Stimulated activated CD8-positive, alpha-beta memory T cell treated with anti-CD3 and anti-CD28 coated beads, Interleukin-12 subunit alpha, Interleukin-12 subunit beta, amount 100 ng/mL, for 4 hours (primary cell): ENCODE results near the gene GRID2.

Experiments
- DNase-seq: peaks from one replicate; pipeline ENCODE4 v3.0.0-alpha.2; 2020; ENCODE audit warnings: low read depth

The GRID2 gene

GRCh38 chr4:93414041-93414550, 1110.3 kb downstream of the GRID2 start:
- no peak for DNase-seq

- no peak for DNase-seq
Observed at GRCh38 chr4:93416344-93417128, 1112.8 kb downstream of the GRID2 start.

GRCh38 chr4:93431371-93431770, 1127.6 kb downstream of the GRID2 start:
- no peak for DNase-seq

GRCh38 chr4:93433840-93434239, 1130.1 kb downstream of the GRID2 start:
- no peak for DNase-seq

GRCh38 chr4:93436000-93436626, 1132.3 kb downstream of the GRID2 start:
- no peak for DNase-seq

- DNase-seq: no peak
Observed at GRCh38 chr4:93437991-93438390, 1134.2 kb downstream of the GRID2 start.

- no peak for DNase-seq
Observed at GRCh38 chr4:93444860-93445259, 1141.1 kb downstream of the GRID2 start.

- no peak for DNase-seq
Observed at GRCh38 chr4:93446038-93446437, 1142.3 kb downstream of the GRID2 start.

- DNase-seq: no peak
Observed at GRCh38 chr4:93448691-93449293, 1145.0 kb downstream of the GRID2 start.

- no peak for DNase-seq
Observed at GRCh38 chr4:93451954-93452353, 1148.2 kb downstream of the GRID2 start.

GRCh38 chr4:93461541-93461940, 1157.8 kb downstream of the GRID2 start:
- no peak for DNase-seq

- no peak for DNase-seq
Observed at GRCh38 chr4:93466446-93466845, 1162.7 kb downstream of the GRID2 start.

- no peak for DNase-seq
Observed at GRCh38 chr4:93467484-93468155, 1163.9 kb downstream of the GRID2 start.

GRCh38 chr4:93469560-93469959, 1165.8 kb downstream of the GRID2 start:
- no peak for DNase-seq

- DNase-seq: no peak
Observed at GRCh38 chr4:93475730-93476129, 1172.0 kb downstream of the GRID2 start.

- DNase-seq: no peak
Observed at GRCh38 chr4:93478805-93479204, 1175.0 kb downstream of the GRID2 start.

- no peak for DNase-seq
Observed at GRCh38 chr4:93480452-93480851, 1176.7 kb downstream of the GRID2 start.

GRCh38 chr4:93495346-93495745, 1191.6 kb downstream of the GRID2 start:
- no peak for DNase-seq

GRCh38 chr4:93501244-93501643, 1197.5 kb downstream of the GRID2 start:
- DNase-seq: no peak

GRCh38 chr4:93501946-93502345, 1198.2 kb downstream of the GRID2 start:
- DNase-seq: no peak

GRCh38 chr4:93502991-93503390, 1199.2 kb downstream of the GRID2 start:
- no peak for DNase-seq

GRCh38 chr4:93513851-93514250, 1210.1 kb downstream of the GRID2 start:
- DNase-seq: no peak

GRCh38 chr4:93515208-93515607, 1211.4 kb downstream of the GRID2 start:
- DNase-seq: no peak
